Left renal pelvis (tissue), 4 donors: ENCODE data around the gene CPNE4. TPM values are rescaled to one million over a fixed set of nuclear protein-coding genes. Genes with fewer than 3 reads are reported as not detected.

ENCODE experiments used
- DNase-seq, 4 donors: peaks; one replicate each; pipeline ENCODE4 v3.0.0-alpha.2; 2013; ENCODE audit warnings: low read depth in 4 of 4, low spot score in 3 of 4
- polyA plus RNA-seq, 4 donors: library from polyadenylated mRNA; unstranded; fragments of 120-200 nt; gene quantifications; one replicate each; pipeline ENCODE4 v1.2.1, GENCODE V29; 2013; ENCODE audit not compliant: insufficient read length in 4 of 4

CPNE4 gene
- polyA plus RNA-seq, 4 donors: 0.35 to 0.74 (median 0.62) TPM

- no peak for DNase-seq
Measured at GRCh38 chr3:131620977-131621376, 413.8 kb downstream of the CPNE4 start.

- no peak for DNase-seq
Measured at GRCh38 chr3:131619821-131620220, 415.0 kb downstream of the CPNE4 start.

- peak in 1 of 4 donors; percentile 11 for DNase-seq
Measured at GRCh38 chr3:131616719-131617118, 418.1 kb downstream of the CPNE4 start.

- no peak for DNase-seq
Measured at GRCh38 chr3:131612745-131613144, 422.1 kb downstream of the CPNE4 start.

- DNase-seq: no peak
Measured at GRCh38 chr3:131610174-131610573, 424.6 kb downstream of the CPNE4 start.

GRCh38 chr3:131608741-131609140 lies 426.1 kb downstream of the CPNE4 start:
- DNase-seq: no peak

GRCh38 chr3:131608296-131608695 lies 426.5 kb downstream of the CPNE4 start:
- no peak for DNase-seq

- DNase-seq: no peak
Measured at GRCh38 chr3:131605916-131606315, 428.9 kb downstream of the CPNE4 start.

GRCh38 chr3:131602011-131602779 lies 432.6 kb downstream of the CPNE4 start:
- peak; percentile 25 to 65 (median 48) for DNase-seq

- no peak for DNase-seq
Measured at GRCh38 chr3:131597816-131598215, 437.0 kb downstream of the CPNE4 start.

GRCh38 chr3:131596884-131597283 lies 437.9 kb downstream of the CPNE4 start:
- no peak for DNase-seq

- peak in 1 of 4 donors; percentile 12 for DNase-seq
Measured at GRCh38 chr3:131591394-131592014, 443.3 kb downstream of the CPNE4 start.

GRCh38 chr3:131586277-131586676 lies 448.5 kb downstream of the CPNE4 start:
- DNase-seq: no peak

GRCh38 chr3:131582438-131582837 lies 452.4 kb downstream of the CPNE4 start:
- DNase-seq: no peak

- DNase-seq: no peak
Measured at GRCh38 chr3:131568460-131568859, 466.4 kb downstream of the CPNE4 start.

- no peak for DNase-seq
Measured at GRCh38 chr3:131564812-131565211, 470.0 kb downstream of the CPNE4 start.

GRCh38 chr3:131561511-131561910 lies 473.3 kb downstream of the CPNE4 start:
- no peak for DNase-seq

GRCh38 chr3:131560795-131561194 lies 474.0 kb downstream of the CPNE4 start:
- no peak for DNase-seq

- no peak for DNase-seq
Measured at GRCh38 chr3:131555456-131555855, 479.4 kb downstream of the CPNE4 start.

- DNase-seq: no peak
Measured at GRCh38 chr3:131553495-131554247, 481.1 kb downstream of the CPNE4 start.

GRCh38 chr3:131551761-131552160 lies 483.1 kb downstream of the CPNE4 start:
- no peak for DNase-seq
